MCF 10A (cell line): ENCODE data around the gene CCL11. TPM values are rescaled to one million over a fixed set of nuclear protein-coding genes. Genes with fewer than 3 reads are reported as not detected.

Source experiments
- BruUV-seq: library from RNA; stranded (reverse); fragments of 400-500 nt; replicated peaks from 2 replicates; lab custom pipeline; 2021; lab: Mats Ljungman, UMichigan
- CTCF ChIA-PET: fragments of 300-600 bp; sonication (Branson Sonifier 250); formaldehyde crosslinking; extraction: SDS; loops from one replicate; lab custom pipeline; 2021; ENCODE audit warnings: antibody characterized with exemption, inconsistent platforms; lab: Yijun Ruan, JAX
- POLR2A ChIA-PET: fragments of 300-600, 350-650 bp; sonication (Branson Sonifier 250); formaldehyde crosslinking; extraction: SDS; loops from one replicate; lab custom pipeline; 2020; ENCODE audit warnings: antibody characterized with exemption, inconsistent platforms; lab: Yijun Ruan, JAX
- DNase-seq: peaks from one replicate; pipeline ENCODE4 v3.0.0-alpha.2; 2018; ENCODE audit not compliant: unreplicated experiment
- H3K27ac Mint-ChIP-seq: one replicate; pipeline ENCODE4 v1.8.0; 2022; ENCODE audit warnings: mild to moderate bottlenecking, low read depth, mixed read lengths; ENCODE audit not compliant: unreplicated experiment
- H3K27me3 Mint-ChIP-seq: one replicate; pipeline ENCODE4 v1.8.0; 2022; ENCODE audit warnings: mixed read lengths; ENCODE audit not compliant: insufficient read depth, unreplicated experiment
- H3K36me3 Mint-ChIP-seq: one replicate; pipeline ENCODE4 v1.8.0; 2022; ENCODE audit warnings: mild to moderate bottlenecking, moderate library complexity, mixed read lengths; ENCODE audit not compliant: insufficient read depth, unreplicated experiment
- H3K4me1 Mint-ChIP-seq: one replicate; pipeline ENCODE4 v1.8.0; 2022; ENCODE audit warnings: mixed read lengths; ENCODE audit not compliant: insufficient read depth, unreplicated experiment
- H3K4me3 Mint-ChIP-seq: one replicate; pipeline ENCODE4 v1.8.0; 2022; ENCODE audit warnings: mild to moderate bottlenecking, moderate library complexity, mixed read lengths; ENCODE audit not compliant: unreplicated experiment
- H3K9me3 Mint-ChIP-seq: one replicate; pipeline ENCODE4 v1.8.0; 2022; ENCODE audit warnings: mixed read lengths; ENCODE audit not compliant: unreplicated experiment
- CTCF ChIP-seq: fragments of 200-600 bp; IDR thresholded peaks from one replicate; pipeline ENCODE4 v1.8.0; 2022; ENCODE audit warnings: antibody characterized with exemption, mild to moderate bottlenecking; ENCODE audit not compliant: unreplicated experiment
- intact Hi-C: fragments of 100-400 bp; cut with micrococcal nuclease; formaldehyde crosslinking; loops from 2 replicates; pipeline ENCODE4 v1.14.1; 2022
- total RNA-seq: library from RNA; stranded (reverse); gene quantifications from 2 replicates; pipeline ENCODE4 v1.2.3, GENCODE V29; 2022

Gene CCL11
- total RNA-seq, 1 experiment from 2014 or later = not detected

DNA sequence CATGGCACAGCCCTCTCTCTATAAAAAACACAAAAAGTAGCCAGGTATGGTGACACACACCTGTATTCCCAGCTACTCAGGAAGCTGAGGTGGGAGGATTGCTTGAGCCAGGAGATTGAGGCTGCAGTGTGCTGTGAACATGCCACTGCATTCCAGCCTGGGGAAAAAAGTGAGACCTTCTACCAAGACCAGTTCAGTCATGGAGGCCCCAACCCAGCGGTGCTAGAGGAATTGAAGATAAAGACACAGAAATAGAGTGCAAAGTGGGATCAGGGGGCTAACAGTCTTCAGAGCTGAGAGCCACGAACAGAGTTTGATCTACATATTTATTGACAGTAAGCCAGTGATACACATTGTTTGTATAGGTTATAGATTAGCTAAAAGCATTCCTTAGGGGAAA, 18.1 kb downstream of the CCL11 start:
- no peaks in the 10 kb centered on the region for H3K27me3 Mint-ChIP-seq
- H3K4me1 Mint-ChIP-seq = peaks cover 5% of the 10 kb centered on the region
- no peak for TF ChIP-seq CTCF
- no peaks in the 10 kb centered on the region for H3K9me3 Mint-ChIP-seq
- POLR2A ChIA-PET = no interaction called here
- CTCF ChIA-PET = interaction anchor here (0.7 to 2.4 kb wide), 2 partner anchors 103 to 111 kb away, joined by 3 to 10 read pairs; no protein-coding TSS in a partner anchor
- intact Hi-C loops = no loop called here
- no peak for DNase-seq
- H3K4me3 Mint-ChIP-seq = no peak overlapping the region
- BruUV-seq = no TSS peak
- H3K36me3 Mint-ChIP-seq = no peaks in the 10 kb centered on the region
- H3K27ac Mint-ChIP-seq = no peak overlapping the region

DNA sequence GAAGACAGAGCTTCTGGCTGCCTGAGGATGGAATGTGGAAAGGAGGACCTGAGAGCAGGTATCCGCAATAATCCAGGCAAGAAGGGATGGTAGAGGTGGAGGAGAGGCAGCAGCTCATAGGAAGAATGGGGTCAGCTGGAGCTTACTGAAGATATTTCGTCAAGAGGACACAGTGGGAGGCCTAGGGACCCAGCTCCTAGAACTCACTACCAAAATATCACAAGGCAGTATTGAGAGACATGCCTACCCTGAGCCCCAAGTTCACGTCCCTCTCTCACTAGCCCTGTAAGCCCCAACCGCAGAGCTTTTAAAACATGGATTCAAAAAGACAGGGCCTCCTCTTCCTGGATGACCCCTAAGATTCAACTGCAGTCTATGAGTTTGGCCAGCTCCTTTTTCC, 19.5 kb downstream of the CCL11 start:
- ChIA-PET POLR2A (no interaction called here), CTCF (interaction anchor here (1.0 to 2.4 kb wide), 3 partner anchors 57 to 105 kb away, joined by 4 to 10 read pairs (median 5); no protein-coding TSS in a partner anchor)
- BruUV-seq = no TSS peak
- Mint-ChIP-seq H3K4me3 (no peak overlapping the region), H3K27me3 (no peaks in the 10 kb centered on the region), H3K9me3 (no peaks in the 10 kb centered on the region), H3K36me3 (no peaks in the 10 kb centered on the region), H3K27ac (no peak overlapping the region), H3K4me1 (peaks cover 5% of the 10 kb centered on the region)
- intact Hi-C loops = no loop called here
- TF ChIP-seq CTCF = no peak
- DNase-seq = no peak

DNA sequence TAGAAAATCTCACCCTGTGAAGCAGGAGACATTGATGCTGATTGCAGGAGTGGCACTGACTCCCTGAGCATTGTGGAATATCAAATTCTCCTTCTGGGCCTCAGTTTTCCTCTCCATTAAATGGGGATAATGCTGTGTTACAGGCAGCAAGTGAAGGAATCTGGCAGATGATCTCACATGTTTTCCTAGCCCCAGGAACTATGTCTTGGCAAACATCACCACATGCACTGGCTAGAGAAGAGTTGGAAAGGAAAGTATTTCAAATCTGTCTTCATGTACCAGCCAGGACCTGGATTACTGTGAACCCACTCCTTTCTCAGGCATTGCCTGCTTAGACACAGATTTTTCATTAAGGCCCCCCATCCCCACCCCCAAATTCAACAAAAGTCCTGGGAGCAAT, 20.1 kb downstream of the CCL11 start:
- no peak for DNase-seq
- H3K27me3 Mint-ChIP-seq = no peaks in the 10 kb centered on the region
- H3K4me3 Mint-ChIP-seq = no peak overlapping the region
- TF ChIP-seq CTCF = no peak
- no peak overlapping the region for H3K27ac Mint-ChIP-seq
- ChIA-PET POLR2A (no interaction called here), CTCF (interaction anchor here (0.6 to 2.4 kb wide), 7 partner anchors 14 to 106 kb away, joined by 3 to 13 read pairs (median 5); partner anchors contain the start of gene CCL8)
- no peaks in the 10 kb centered on the region for H3K9me3 Mint-ChIP-seq
- peaks cover 5% of the 10 kb centered on the region for H3K4me1 Mint-ChIP-seq
- BruUV-seq = no TSS peak
- H3K36me3 Mint-ChIP-seq = no peaks in the 10 kb centered on the region
- intact Hi-C loops = loop anchor here (1.0 kb wide), 2 partner anchors 56 to 105 kb away; no protein-coding TSS in a partner anchor

GRCh38 chr17:34306466-34306865, 20.9 kb downstream of the CCL11 start:
- DNase-seq = peak; percentile 3
- peaks cover 5% of the 10 kb centered on the region for H3K4me1 Mint-ChIP-seq
- TF ChIP-seq CTCF = peak; percentile 32
- H3K27me3 Mint-ChIP-seq = no peaks in the 10 kb centered on the region
- no peaks in the 10 kb centered on the region for H3K36me3 Mint-ChIP-seq
- ChIA-PET POLR2A (no interaction called here), CTCF (interaction anchor here (0.6 to 1.3 kb wide), 7 partner anchors 13 to 139 kb away, joined by 3 to 13 read pairs (median 4); partner anchors contain the start of gene CCL8)
- H3K27ac Mint-ChIP-seq = no peak overlapping the region
- intact Hi-C loops = loop anchor here (1.0 kb wide), 2 partner anchors 55 to 106 kb away; no protein-coding TSS in a partner anchor
- no peak overlapping the region for H3K4me3 Mint-ChIP-seq
- BruUV-seq = no TSS peak
- H3K9me3 Mint-ChIP-seq = no peaks in the 10 kb centered on the region
